Liver (tissue), 9 donors: ENCODE measurements around the gene CDKL5. TPM values are rescaled to one million over a fixed set of nuclear protein-coding genes. Genes with fewer than 3 reads are reported as not detected.

ENCODE experiments used
- DNase-seq: peaks from one replicate; pipeline ENCODE4 v3.0.0-alpha.2; 2017; ENCODE audit warnings: low spot score
- H3K27ac ChIP-seq, 2 donors: one replicate each; pipeline ENCODE4 v1.7.0; 2013; ENCODE audit warnings: inconsistent platforms in 2 of 2, low read length in 2 of 2, control low read depth in 1 of 2, low read depth in 1 of 2, mild to moderate bottlenecking in 1 of 2
- H3K27me3 ChIP-seq, 4 donors: one replicate each; pipeline versions ENCODE4 v1.6.1 to v1.7.0; 2013; ENCODE audit warnings: low read length in 3 of 4, inconsistent platforms in 1 of 4, mild to moderate bottlenecking in 1 of 4, moderate library complexity in 1 of 4; ENCODE audit not compliant: control insufficient read depth in 4 of 4, insufficient read depth in 4 of 4
- H3K36me3 ChIP-seq, 4 donors: one replicate each; pipeline versions ENCODE4 v1.6.1 to v1.7.0; 2013; ENCODE audit warnings: low read length in 3 of 4, mild to moderate bottlenecking in 3 of 4, low read depth in 1 of 4, moderate library complexity in 1 of 4; ENCODE audit not compliant: control insufficient read depth in 4 of 4, insufficient read depth in 3 of 4
- H3K4me1 ChIP-seq, 4 donors: one replicate each; pipeline versions ENCODE4 v1.6.1 to v1.7.0; 2013; ENCODE audit warnings: low read length in 3 of 4, mild to moderate bottlenecking in 3 of 4, moderate library complexity in 1 of 4; ENCODE audit not compliant: control insufficient read depth in 4 of 4, insufficient read depth in 4 of 4
- H3K4me3 ChIP-seq, 3 donors: one replicate each; pipeline versions ENCODE4 v1.6.1 to v1.7.0; 2013; ENCODE audit warnings: low read length in 3 of 3, control low read depth in 1 of 3, low read depth in 1 of 3, mild to moderate bottlenecking in 1 of 3
- H3K9ac ChIP-seq, 2 donors: one replicate each; pipeline ENCODE4 v1.7.0; 2013; ENCODE audit warnings: low read length in 2 of 2, mild to moderate bottlenecking in 2 of 2, moderate library complexity in 2 of 2, control low read depth in 1 of 2, low read depth in 1 of 2
- H3K9me3 ChIP-seq, 4 donors: one replicate each; pipeline versions ENCODE4 v1.6.1 to v1.7.0; 2013; ENCODE audit warnings: low read length in 3 of 4; ENCODE audit not compliant: control insufficient read depth in 4 of 4
- ATF3 ChIP-seq: IDR thresholded peaks from 2 replicates; pipeline ENCODE4 v1.6.1; 2016; ENCODE audit warnings: antibody characterized with exemption
- CTCF ChIP-seq: fragments of 150-350 bp; IDR thresholded peaks from 2 replicates; pipeline ENCODE4 v1.5.1; 2017; ENCODE audit warnings: improper control_type of control experiment, low read depth, low read length; ENCODE audit not compliant: missing input control
- EGR1 ChIP-seq, 2 donors: IDR thresholded peaks; 2 replicates each; pipeline ENCODE4 v1.6.1; 2016 to 2018; ENCODE audit warnings: antibody characterized with exemption in 2 of 2, low read depth in 2 of 2
- FOXA1 ChIP-seq: IDR thresholded peaks from 2 replicates; pipeline ENCODE4 v1.6.1; 2016; ENCODE audit warnings: antibody characterized with exemption
- FOXA2 ChIP-seq: IDR thresholded peaks from 2 replicates; pipeline ENCODE4 v1.6.1; 2016; ENCODE audit warnings: antibody characterized with exemption
- GABPA ChIP-seq, 2 donors: IDR thresholded peaks in 1 of 2; conservative IDR thresholded peaks in 1 of 2; 2 replicates each; pipeline ENCODE4 v1.6.1; 2016; ENCODE audit warnings: antibody characterized with exemption in 2 of 2, mild to moderate bottlenecking in 1 of 2, moderate library complexity in 1 of 2
- HNF4A ChIP-seq, 2 donors: conservative IDR thresholded peaks; 2 replicates each; pipeline ENCODE4 v1.6.1; 2016; ENCODE audit warnings: antibody characterized with exemption in 2 of 2, mild to moderate bottlenecking in 2 of 2
- HNF4G ChIP-seq: IDR thresholded peaks from 2 replicates; pipeline ENCODE4 v1.6.1; 2016; ENCODE audit warnings: antibody characterized with exemption
- JUND ChIP-seq, 2 donors: IDR thresholded peaks; 2 replicates each; pipeline ENCODE4 v1.6.1; 2016; ENCODE audit warnings: antibody characterized with exemption in 2 of 2
- MAX ChIP-seq: IDR thresholded peaks from 2 replicates; pipeline ENCODE4 v1.6.1; 2016; ENCODE audit warnings: antibody characterized with exemption
- RAD21 ChIP-seq, 2 donors: IDR thresholded peaks; 2 replicates each; pipeline ENCODE4 v1.6.1; 2016; ENCODE audit warnings: antibody characterized with exemption in 2 of 2, mild to moderate bottlenecking in 2 of 2
- REST ChIP-seq: IDR thresholded peaks from 2 replicates; pipeline ENCODE4 v1.6.1; 2016; ENCODE audit warnings: antibody characterized with exemption, mild to moderate bottlenecking
- RXRA ChIP-seq, 2 donors: IDR thresholded peaks; 2 replicates each; pipeline ENCODE4 v1.6.1; 2017 to 2018; ENCODE audit warnings: antibody characterized with exemption in 2 of 2, mild to moderate bottlenecking in 1 of 2
- TAF1 ChIP-seq: conservative IDR thresholded peaks from 2 replicates; pipeline ENCODE4 v1.6.1; 2016; ENCODE audit warnings: antibody characterized with exemption, mild to moderate bottlenecking
- YY1 ChIP-seq: IDR thresholded peaks from 2 replicates; pipeline ENCODE4 v1.6.1; 2016; ENCODE audit warnings: antibody characterized with exemption, mild to moderate bottlenecking
- ZBTB33 ChIP-seq: IDR thresholded peaks from 2 replicates; pipeline ENCODE4 v1.6.1; 2016; ENCODE audit warnings: antibody characterized with exemption
- WGBS: extraction: QIAGEN DNeasy Blood & Tissue Kit; methylation state at CpG from one replicate; pipeline ENCODE4 v1.1.7; 2013; 5-methylcytosine and 5-hydroxymethylcytosine counted together
- polyA plus RNA-seq, 2 donors: library from polyadenylated mRNA; stranded (reverse) in 1 of 2; unstranded in 1 of 2; fragments of 200-250 nt in 1 of 2; fragments of >200 nt in 1 of 2; fragmentation: Nextera tagmentation in 1 of 2; extraction: Ambion mirVana in 1 of 2; gene quantifications; one replicate each; pipeline versions ENCODE4 v1.2.1 to v1.2.3, GENCODE V29; 2013 to 2015
- total RNA-seq, 2 donors: library from RNA; depleted of rRNA; stranded (reverse); fragments of >200 nt; gene quantifications; one replicate each; pipeline ENCODE4 v1.2.3, GENCODE V29; 2014
- donor health status: healthy.
- donor health status: healthy.
- donor health status: healthy.
- donor health status: healthy.
- donor health status: healthy.

CDKL5 gene
- total and polyA plus RNA-seq, 4 donors = 0.59 to 3.3 (median 2.0) TPM

GRCh38 chrX:18640686-18641085 lies 215.3 kb downstream of the CDKL5 start:
- no peaks in the 10 kb centered on the region for H3K4me1 ChIP-seq
- H3K9ac ChIP-seq = no peak overlapping the region
- H3K9me3 ChIP-seq = no peaks in the 10 kb centered on the region
- no peak overlapping the region for H3K4me3 ChIP-seq
- no peak overlapping the region for H3K27ac ChIP-seq
- no peaks in the 10 kb centered on the region for H3K36me3 ChIP-seq
- no peak for TF ChIP-seq TAF1
- no peak for TF ChIP-seq RXRA (IDR thresholded peaks at IDR 0.05)
- no peak for TF ChIP-seq HNF4A (conservative IDR thresholded peaks at IDR 0.05)
- no peak for TF ChIP-seq MAX
- TF ChIP-seq FOXA2 = no peak
- TF ChIP-seq GABPA (IDR thresholded peaks at IDR 0.05 in 1 of 2, conservative IDR thresholded peaks at IDR 0.05 in 1 of 2) = no peak
- no peak for TF ChIP-seq YY1
- no peak for TF ChIP-seq ZBTB33
- no peak for TF ChIP-seq ATF3
- no peak for TF ChIP-seq JUND (IDR thresholded peaks at IDR 0.05)
- no peak for TF ChIP-seq RAD21 (IDR thresholded peaks at IDR 0.05)
- no peak for TF ChIP-seq EGR1 (IDR thresholded peaks at IDR 0.05; ENCODE audit: low read depth in 2 of 2)
- no peaks in the 10 kb centered on the region for H3K27me3 ChIP-seq
- no peak for DNase-seq
- 74% methylated on average over 10 of the region's 10 CpGs for WGBS

- Histone ChIP-seq H3K27me3 (peaks cover 0 to 2% (median 0%) of the 10 kb centered on the region in 4 donors), H3K4me1 (no peaks in the 10 kb centered on the region), H3K4me3 (no peak overlapping the region), H3K27ac (no peak overlapping the region), H3K36me3 (no peaks in the 10 kb centered on the region), H3K9me3 (peaks cover 0 to 2% (median 0%) of the 10 kb centered on the region in 4 donors), H3K9ac (no peak overlapping the region)
- DNase-seq = no peak
- TF ChIP-seq YY1 = no peak
- TF ChIP-seq HNF4A (conservative IDR thresholded peaks at IDR 0.05) = no peak
- WGBS = 95% methylated on average over 3 of the region's 3 CpGs
These were observed 217.8 kb downstream of the CDKL5 start for GRCh38 chrX:18643243-18643642.

- Histone ChIP-seq H3K36me3 (no peaks in the 10 kb centered on the region), H3K4me3 (no peak overlapping the region), H3K27me3 (peaks cover 0 to 2% (median 0%) of the 10 kb centered on the region in 4 donors), H3K9me3 (peaks cover 0 to 2% (median 0%) of the 10 kb centered on the region in 4 donors), H3K4me1 (no peaks in the 10 kb centered on the region), H3K9ac (no peak overlapping the region), H3K27ac (no peak overlapping the region)
- no peak for TF ChIP-seq CTCF
- no peak for TF ChIP-seq FOXA1
- no peak for TF ChIP-seq HNF4G
- no peak for TF ChIP-seq FOXA2
- TF ChIP-seq RAD21 (IDR thresholded peaks at IDR 0.05) = no peak
- no peak for TF ChIP-seq MAX
- TF ChIP-seq REST = no peak
- TF ChIP-seq JUND (IDR thresholded peaks at IDR 0.05) = no peak
- no peak for TF ChIP-seq EGR1 (IDR thresholded peaks at IDR 0.05; ENCODE audit: low read depth in 2 of 2)
- no peak for TF ChIP-seq TAF1
- no peak for TF ChIP-seq ATF3
- no peak for TF ChIP-seq YY1
- WGBS = 60% methylated on average over 3 of the region's 3 CpGs
- DNase-seq = no peak
These were observed 218.4 kb downstream of the CDKL5 start for GRCh38 chrX:18643853-18644252.
